HPDE6-E6E7 (cell line): ENCODE data around the gene SCN1B.

Experiments
- DNase-seq: peaks from one replicate; pipeline ENCODE4 v3.0.0; 2011; ENCODE audit warnings: missing footprints; ENCODE audit errors: extremely low spot score

Gene SCN1B

DNA sequence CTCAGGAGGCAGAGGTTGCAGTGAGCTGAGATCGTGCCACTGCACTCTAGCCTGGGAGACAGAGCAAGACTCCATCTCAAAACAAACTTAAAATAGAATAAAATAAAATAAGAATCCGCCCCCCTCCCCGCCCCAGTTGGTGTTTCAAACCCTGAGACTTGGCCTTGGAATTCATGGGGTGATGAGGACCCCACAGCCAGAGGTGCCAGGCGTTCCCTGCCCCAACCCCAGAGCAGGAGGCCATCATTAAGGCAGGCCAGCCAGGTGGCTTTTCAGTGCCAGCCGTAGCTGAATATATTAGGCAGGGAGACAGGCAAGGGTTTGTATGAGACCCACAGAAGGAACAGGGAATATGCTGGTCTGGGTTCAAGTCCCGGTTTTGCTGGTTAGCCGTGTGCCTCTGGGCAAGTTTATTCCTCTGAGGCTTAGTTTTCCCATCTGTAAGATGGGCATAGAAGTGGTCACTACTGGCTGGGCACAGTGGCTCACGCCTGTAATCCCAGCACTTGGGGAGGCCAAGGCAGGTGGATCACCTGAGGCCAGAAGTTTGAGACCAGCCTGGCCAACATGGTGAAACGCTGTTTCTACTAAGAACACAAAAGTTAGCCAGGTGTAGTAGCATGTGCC lies 23.5 kb downstream of the SCN1B start:
- no peak for DNase-seq

DNA sequence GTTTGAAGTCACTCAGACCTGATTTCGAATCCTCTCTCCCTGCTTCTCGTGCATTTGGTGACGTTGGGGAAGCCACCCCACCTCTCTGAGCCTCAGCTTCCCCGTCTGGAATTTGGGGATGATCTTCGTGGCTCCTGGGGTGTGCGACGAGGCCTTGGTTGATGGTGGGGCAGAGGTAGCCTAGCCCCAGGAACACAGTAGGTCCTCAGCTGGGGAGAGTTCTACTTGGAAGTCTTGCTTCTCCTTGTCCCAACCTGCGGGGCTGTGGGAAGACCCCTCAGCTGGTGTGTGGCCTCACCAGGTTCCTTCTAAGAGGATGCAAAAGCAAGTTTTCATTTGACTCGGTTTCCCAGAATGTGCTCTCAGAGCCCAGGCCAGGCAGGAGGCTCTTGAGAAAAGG lies 24.4 kb downstream of the SCN1B start:
- no peak for DNase-seq

DNA sequence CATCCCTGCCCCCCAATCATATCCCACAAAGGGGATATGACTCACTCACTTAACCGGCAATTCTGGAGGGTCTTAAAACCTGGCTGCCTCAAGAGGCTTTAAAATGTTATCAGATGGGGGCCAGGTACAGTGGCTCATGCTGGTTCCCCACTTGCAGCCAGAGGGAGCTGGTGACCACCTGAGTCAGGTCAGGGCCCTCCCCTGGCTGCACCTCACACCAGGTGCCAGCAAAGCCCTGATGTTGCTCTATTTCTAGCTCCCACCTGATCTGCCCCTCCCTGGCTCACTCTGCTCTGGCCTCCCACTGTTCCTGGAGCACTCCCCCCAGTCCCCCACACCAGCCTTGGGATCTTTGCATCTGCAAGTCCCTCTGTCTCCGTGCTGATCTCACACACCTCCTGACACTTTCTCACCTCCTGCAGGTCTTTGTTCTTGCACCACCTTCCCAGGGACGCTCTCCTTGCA lies 25.5 kb downstream of the SCN1B start:
- DNase-seq: no peak

DNA sequence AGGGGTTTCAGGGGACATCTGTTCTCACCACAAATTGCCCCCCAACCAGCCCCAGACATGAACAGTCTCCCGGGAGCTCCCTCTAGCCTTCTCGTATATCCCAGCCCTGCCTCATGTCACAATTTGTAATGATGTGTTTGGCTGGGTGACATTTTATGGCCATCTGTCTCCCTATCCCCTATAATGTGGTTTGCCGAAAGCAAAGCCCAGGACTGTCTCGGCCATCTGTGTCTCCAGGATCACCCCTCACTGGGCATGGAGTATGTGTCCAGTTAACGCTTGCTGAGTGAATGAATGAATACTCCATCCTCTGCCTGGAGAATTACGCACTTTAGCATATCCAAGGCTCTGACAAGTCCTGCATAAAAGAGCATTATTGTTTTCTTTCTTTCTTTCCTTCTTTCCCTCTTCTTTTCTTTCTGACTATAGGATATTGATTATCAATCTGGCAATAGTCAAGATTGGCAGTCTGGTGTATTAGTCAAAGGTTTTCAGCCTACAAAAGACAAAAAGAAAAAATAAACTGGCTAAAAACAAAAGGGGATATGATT lies 26.3 kb downstream of the SCN1B start:
- no peak for DNase-seq

DNA sequence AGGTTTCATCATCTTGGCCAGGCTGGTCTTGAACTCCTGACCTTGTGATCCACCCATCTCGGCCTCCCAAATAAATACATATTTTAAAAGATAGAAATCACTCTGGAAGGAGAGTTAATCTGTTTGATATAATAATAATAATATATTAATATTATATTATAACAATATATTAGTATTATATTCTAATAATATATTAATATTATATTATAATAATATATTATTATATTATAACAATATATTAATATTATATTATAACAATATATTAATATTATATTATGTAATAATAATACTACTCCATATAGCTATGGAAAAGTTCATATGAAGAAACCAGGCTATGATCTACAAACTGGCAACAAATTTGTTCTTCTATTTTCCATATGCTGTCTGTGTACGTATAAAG lies 28.1 kb downstream of the SCN1B start:
- DNase-seq: no peak

DNA sequence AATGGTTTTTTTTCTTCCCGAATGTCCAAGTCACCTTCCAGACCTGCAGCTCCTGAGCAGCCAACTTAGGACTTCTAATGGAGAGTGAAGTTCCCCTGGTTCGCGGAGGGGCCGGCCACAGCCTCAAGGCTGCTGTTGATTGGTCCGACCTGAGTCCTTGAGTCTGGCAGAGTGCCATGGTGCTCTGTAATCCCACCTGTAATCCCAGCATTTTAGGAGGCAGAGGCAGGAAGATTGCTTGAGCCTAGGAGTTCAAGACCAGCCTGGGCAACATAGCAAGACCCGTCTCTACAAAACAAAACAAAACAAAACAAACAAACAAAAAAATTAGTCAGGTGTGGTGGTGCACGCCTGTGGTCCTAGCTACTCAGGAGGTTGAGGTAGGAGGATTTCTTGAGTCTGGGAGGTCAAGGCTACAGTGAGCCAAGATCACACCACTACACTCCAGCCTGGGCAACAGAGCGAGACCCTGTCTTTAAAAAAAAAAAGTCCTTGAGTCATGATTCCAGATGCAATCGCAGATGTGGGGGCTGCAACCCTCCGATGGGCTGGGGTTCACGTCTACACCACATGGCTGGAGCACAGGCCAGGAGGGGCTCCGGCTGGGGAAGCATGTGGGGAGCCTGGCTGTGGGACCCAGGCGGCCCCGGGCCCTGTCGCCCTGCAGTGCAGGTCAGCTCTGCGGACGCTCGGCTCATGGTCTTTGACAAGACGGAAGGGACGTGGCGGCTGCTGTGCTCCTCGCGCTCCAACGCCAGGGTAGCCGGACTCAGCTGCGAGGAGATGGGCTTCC lies 28.9 kb downstream of the SCN1B start:
- DNase-seq: no peak

DNA sequence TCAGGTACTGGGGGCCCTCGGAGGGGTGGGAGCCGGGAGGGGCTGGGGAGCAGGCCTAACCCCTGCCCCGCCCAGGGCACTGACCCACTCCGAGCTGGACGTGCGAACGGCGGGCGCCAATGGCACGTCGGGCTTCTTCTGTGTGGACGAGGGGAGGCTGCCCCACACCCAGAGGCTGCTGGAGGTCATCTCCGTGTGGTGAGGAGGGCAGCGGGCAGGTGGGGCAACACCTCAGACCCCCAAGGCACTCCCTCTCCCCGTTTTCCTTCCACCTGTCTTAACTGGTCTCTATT lies 29.5 kb downstream of the SCN1B start:
- no peak for DNase-seq

DNA sequence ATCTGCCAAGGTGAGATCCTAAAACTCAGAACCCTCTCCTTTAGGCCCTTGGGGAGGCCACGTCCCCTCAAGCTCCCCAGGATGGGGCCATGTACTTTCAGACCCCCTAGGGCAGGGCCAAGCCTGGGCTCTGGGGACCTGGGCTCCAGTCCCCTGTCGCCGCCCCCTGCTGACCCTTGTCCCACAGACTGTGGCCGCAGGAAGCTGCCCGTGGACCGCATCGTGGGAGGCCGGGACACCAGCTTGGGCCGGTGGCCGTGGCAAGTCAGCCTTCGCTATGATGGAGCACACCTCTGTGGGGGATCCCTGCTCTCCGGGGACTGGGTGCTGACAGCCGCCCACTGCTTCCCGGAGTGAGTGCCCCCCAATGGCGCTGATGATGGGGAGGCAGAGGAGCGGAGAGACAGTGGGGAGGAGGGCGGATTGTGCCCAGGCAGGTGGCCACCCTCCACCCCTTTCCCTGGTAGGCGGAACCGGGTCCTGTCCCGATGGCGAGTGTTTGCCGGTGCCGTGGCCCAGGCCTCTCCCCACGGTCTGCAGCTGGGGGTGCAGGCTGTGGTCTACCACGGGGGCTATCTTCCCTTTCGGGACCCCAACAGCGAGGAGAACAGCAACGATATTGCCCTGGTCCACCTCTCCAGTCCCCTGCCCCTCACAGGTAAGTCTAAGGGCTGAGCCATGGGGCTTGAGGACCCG lies 30.0 kb downstream of the SCN1B start:
- DNase-seq: no peak

DNA sequence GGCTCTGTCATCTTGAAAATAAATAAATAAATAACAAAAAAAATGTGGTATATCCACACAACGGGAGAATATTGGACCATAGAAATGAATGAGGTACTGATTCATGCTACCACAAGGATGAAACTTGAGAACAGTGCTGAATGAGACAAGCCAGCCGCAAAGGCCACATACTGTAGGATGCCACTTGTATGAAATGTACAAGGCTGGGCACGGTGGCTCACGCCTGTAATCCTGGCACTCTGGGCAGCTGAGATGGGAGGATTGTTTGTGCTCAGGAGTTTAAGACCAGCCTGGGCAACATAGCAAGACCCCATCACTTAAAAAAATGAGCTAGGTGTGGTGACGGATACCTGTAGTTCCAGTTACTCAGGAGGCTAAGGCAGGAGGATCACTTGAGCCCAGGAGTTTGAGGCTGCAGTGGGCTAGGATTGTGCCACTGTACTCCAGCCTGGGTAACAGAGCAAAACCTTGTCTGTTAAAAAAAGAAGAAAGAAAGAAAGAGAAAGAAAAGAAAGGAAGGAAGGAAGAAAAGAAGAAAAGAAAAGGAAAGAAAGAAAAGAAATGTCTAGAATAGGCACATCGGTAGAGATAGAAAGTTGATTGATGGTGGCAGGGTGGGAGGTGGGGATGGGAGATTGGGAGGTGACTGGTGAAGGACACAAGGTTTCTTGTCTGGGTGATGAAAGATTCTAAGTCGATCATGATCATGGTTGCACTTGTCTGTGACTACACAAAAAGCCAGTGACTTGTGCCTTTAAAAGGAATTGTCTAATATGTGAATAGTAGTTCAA lies 31.5 kb downstream of the SCN1B start:
- DNase-seq: no peak

DNA sequence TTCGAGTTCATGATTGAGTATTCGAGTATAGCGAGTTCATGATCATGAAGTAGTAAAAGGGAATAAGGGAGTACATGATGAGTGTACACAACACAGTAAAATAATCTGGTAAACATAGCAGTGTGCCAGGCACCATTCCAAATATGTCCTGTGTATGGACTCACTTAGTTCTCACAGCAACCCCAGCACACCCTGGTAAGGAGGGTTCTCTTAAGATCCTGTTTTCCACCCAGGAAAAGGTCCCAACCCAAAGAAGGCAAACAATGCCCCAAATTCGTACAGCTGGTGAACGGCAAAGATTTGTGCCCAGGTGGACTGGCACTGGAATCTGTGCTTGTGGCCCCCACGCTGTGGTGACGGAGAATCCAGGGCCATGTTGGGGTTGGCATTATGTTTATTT lies 32.7 kb downstream of the SCN1B start:
- DNase-seq: no peak

DNA sequence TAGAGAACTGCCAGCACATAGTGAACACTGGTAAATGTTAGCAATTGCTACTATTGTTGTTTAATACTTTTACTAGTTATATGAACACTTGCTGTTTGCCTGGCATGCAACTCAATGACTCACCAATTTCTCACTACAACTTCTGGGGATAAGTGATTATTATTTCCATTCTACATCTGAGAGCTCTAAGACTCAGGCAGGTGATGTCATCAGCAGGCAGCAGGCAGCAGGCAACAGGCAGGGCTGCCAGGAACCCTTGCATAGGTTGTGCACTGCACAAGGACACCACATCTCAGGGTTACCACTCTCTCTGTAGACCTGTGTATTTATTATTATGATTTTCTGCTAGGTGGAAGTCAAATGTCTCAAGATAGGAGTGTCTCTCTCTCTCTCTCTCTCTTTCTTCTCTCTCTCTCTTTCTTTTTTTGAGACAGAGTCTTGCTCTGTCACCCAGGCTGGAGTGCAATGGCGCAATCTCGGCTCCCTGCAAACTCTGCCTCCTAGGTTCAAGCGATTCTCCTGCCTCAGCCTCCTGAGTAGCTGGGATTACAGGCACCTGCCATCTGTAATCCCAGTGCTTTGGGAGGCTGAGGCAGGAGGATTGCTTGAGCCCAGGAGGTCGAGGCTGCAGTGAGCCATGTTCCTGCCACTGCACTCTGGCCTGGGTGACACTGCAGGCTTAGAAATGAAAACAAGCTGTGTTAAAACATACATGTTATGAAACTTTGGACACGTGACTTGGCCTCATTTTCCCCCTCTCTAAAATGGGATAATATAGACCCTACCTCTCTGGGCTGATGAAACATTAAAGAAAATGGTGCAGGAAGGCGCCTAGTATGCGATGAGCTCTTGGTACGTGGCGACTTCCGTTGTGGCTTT lies 33.9 kb downstream of the SCN1B start:
- peak; percentile 38 for DNase-seq

DNA sequence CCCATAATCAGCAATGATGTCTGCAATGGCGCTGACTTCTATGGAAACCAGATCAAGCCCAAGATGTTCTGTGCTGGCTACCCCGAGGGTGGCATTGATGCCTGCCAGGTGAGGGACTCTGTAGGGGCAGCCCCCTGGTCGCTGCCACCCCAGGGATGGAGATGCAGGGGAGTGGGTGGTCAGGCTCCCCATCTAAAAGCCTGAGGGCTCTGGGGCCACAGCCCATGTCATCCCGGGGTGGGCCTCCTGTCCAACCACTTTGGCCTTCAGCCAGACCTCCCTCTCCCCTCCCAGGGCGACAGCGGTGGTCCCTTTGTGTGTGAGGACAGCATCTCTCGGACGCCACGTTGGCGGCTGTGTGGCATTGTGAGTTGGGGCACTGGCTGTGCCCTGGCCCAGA lies 35.3 kb downstream of the SCN1B start:
- DNase-seq: no peak

DNA sequence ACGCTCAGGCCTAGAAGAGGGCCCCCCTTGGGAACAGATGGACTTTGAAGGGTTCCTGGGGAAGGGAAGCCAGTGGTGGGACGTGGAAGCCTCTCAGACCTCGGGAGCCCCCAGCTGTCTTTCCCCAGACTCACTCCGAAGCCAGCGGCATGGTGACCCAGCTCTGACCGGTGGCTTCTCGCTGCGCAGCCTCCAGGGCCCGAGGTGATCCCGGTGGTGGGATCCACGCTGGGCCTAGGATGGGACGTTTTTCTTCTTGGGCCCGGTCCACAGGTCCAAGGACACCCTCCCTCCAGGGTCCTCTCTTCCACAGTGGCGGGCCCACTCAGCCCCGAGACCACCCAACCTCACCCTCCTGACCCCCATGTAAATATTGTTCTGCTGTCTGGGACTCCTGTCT lies 35.9 kb downstream of the SCN1B start:
- no peak for DNase-seq

DNA sequence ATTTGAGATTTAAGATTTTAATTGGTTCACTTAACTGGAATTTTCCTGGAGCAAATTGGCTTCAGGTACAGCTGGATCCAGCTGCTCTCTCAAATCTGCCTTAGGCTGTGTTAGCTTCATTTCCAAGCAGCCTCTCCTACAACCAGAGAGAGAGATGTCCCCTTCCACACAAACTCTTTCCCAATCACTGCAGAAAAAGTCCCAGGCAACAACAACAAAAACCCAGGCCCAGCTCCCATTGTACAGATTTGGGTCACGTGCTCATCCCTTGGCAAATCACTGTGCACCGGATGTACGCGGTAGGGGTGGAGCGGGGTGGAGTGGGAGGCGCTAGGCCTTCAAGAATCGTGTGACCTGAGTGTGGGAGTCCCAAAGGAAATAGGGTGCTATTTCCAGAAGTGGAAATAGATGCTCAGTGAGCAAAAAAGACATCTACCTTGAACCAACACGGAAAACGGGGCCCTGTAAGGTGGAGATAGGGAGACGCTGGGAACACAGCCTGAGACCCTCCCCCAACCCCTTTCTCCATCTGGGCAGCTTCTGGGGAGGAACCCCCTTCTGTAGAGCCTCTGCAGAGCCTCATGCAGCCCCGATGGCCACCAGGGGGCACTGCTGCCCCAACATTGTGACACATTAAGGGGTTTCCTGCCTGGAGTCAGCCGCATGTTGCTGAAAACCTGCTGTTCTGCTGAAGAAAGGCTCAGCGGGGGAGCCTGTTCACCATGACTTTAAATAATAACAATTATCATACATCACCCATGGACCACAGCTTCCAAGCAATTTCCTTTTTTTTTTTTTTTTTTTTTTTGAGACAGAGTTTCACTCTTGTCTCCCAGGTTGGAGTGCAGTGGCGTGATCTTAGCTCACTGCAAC lies 36.7 kb downstream of the SCN1B start:
- DNase-seq: peak; percentile 73

DNA sequence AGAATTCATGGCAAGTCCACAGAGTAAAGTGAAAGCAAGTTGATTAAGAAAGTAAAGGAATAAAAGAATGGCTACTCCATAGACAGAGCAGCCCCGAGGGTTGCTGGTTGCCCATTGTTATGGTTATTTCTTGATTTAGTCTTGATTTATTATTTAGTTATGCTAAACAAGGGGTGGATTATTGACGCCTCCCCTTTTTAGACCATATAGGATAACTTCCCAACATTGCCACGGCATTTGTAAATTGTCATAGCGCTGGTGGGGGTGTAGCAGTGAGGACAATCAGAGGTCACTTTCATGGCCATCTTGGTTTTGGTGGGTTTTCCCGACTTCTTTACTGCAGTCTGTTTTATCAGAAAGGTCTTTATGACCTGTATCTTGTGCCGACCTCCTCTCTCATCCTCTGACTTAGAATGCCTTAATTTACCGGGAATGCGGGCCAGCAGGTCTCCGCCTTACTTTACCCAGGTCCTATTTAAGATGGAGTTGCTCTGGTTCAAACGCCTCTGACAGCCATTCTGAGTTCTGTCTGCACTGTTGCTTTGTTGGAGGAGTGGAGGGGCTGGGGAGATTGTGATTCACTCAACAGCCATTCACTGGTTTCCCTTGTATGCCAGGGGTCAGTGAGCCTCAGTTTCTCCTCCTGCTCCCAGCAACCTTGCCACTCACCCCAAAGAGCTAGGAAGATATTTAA lies 38.8 kb downstream of the SCN1B start:
- DNase-seq: no peak

DNA sequence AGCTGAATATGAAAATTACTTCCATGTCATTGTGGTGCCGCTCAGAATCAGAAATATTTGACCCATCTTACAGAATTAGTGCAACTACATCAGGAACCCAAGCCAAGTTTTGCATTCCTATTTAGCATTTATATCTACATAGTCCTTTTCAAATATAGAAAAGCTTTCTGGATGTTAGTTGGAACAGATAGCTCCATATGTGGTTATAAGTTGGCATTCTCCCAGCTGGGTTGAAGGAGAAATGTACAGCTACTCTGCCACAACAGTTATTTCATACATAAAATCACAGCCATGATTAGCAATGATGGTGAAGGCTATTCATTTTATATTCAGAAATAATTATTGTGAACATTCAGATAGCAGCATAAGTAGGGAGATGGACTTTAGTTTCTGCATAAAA lies 39.4 kb downstream of the SCN1B start:
- no peak for DNase-seq

DNA sequence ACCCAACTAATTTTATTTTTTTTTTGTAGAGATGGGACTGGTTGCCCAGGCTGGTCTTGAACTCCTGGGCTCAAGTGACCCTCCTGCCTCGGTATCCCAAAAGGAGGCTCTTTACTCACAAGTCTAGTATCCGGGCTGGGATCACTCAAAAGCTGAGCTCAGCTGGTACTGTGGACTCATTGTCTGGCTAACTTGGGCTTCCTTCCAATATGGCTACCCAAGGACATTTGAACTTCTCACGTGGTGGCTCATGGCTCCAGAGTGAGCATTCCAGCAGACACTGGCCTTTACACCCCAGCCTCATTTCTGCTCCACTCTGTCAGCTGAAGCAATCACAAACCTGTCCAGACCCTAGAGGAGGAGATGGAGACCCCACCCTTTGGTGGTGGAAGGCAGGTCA lies 40.2 kb downstream of the SCN1B start:
- no peak for DNase-seq

DNA sequence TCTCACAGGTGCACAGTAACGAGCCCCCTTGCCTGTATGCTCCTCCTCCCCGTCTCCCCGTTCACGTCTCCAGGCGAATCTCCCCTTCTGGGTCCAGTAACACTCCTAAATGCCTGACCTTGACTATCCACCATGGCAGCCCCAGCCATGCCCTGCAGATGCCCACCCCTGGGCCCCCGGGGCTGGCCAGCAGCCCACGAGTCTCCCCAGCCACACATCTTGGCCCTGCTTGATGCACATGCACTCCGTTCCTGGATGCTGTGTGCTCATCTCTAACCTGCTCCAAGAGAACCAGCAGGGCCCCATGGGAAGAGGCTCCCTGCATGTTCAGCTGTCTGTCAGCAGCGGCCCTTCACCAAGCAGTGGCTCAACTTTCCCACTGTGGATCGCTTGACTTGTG lies 43.2 kb downstream of the SCN1B start:
- DNase-seq: no peak

DNA sequence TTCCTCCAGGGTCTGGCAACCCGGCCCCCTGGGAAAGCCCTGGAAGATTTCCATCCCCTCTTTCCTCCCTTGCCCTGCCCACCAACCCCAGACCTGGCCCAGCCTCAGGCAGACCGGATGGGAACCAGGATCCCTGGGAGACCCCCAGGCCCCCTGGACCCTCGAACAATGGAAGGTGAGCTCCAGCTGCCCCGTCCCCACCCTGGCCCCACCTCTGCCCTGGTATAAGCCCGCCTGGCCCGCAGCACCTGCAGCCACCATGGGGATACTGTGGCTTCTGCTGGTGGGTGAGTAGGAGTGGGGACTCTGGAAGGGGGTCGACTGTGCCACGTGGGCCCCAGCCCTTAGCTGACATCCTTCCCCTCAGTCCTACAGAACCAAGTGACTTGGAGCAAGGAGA lies 43.7 kb downstream of the SCN1B start:
- DNase-seq: no peak
